ENCODE data around the gene SDK1.
"Not testable (repeated sequence)": the region's sequence is repeated elsewhere in the genome, so short reads cannot be mapped to it uniquely, and the experiment has no call there.

Gene SDK1

GRCh38 chr7:3540456-3541220 is 239.6 kb downstream of the SDK1 start:
- no peak for DNase-seq (ENCODE audit: low read depth)

GRCh38 chr7:3544202-3544601 is 243.2 kb downstream of the SDK1 start:
- no peak for DNase-seq (ENCODE audit: low read depth)

GRCh38 chr7:3548815-3549214 is 247.8 kb downstream of the SDK1 start:
- no peak for DNase-seq (ENCODE audit: low read depth)

GRCh38 chr7:3549601-3550000 is 248.5 kb downstream of the SDK1 start:
- no peak for DNase-seq (ENCODE audit: low read depth)

- no peak for DNase-seq (ENCODE audit: low read depth)
Measured at GRCh38 chr7:3551536-3551935, 250.5 kb downstream of the SDK1 start.

- DNase-seq (ENCODE audit: low read depth): no peak
Measured at GRCh38 chr7:3552499-3552898, 251.4 kb downstream of the SDK1 start.

GRCh38 chr7:3558400-3558799 is 257.3 kb downstream of the SDK1 start:
- DNase-seq (ENCODE audit: low read depth): no peak

GRCh38 chr7:3559278-3559677 is 258.2 kb downstream of the SDK1 start:
- no peak for DNase-seq (ENCODE audit: low read depth)

- DNase-seq (ENCODE audit: low read depth): no peak
Measured at GRCh38 chr7:3560495-3560894, 259.4 kb downstream of the SDK1 start.

GRCh38 chr7:3561932-3562331 is 260.9 kb downstream of the SDK1 start:
- DNase-seq (ENCODE audit: low read depth): no peak

- no peak for DNase-seq (ENCODE audit: low read depth)
Measured at GRCh38 chr7:3564231-3564630, 263.2 kb downstream of the SDK1 start.

- no peak for DNase-seq (ENCODE audit: low read depth)
Measured at GRCh38 chr7:3568516-3568915, 267.5 kb downstream of the SDK1 start.

- DNase-seq (ENCODE audit: low read depth): no peak
Measured at GRCh38 chr7:3569643-3570042, 268.6 kb downstream of the SDK1 start.

GRCh38 chr7:3573151-3573550 is 272.1 kb downstream of the SDK1 start:
- DNase-seq (ENCODE audit: low read depth): no peak

GRCh38 chr7:3574386-3574785 is 273.3 kb downstream of the SDK1 start:
- no peak for DNase-seq (ENCODE audit: low read depth)

GRCh38 chr7:3575753-3576531 is 274.9 kb downstream of the SDK1 start:
- no peak for DNase-seq (ENCODE audit: low read depth)

- no peak for DNase-seq (ENCODE audit: low read depth)
Measured at GRCh38 chr7:3578399-3578798, 277.3 kb downstream of the SDK1 start.

GRCh38 chr7:3579638-3580219 is 278.7 kb downstream of the SDK1 start:
- DNase-seq (ENCODE audit: low read depth): no peak

GRCh38 chr7:3582145-3582544 is 281.1 kb downstream of the SDK1 start:
- DNase-seq (ENCODE audit: low read depth): not testable (repeated sequence)

GRCh38 chr7:3585826-3586225 is 284.8 kb downstream of the SDK1 start:
- no peak for DNase-seq (ENCODE audit: low read depth)

GRCh38 chr7:3588341-3588740 is 287.3 kb downstream of the SDK1 start:
- DNase-seq (ENCODE audit: low read depth): no peak

GRCh38 chr7:3589752-3590151 is 288.7 kb downstream of the SDK1 start:
- DNase-seq (ENCODE audit: low read depth): no peak

- no peak for DNase-seq (ENCODE audit: low read depth)
Measured at GRCh38 chr7:3591219-3591618, 290.2 kb downstream of the SDK1 start.
